SU-DHL-6 (cell line): ENCODE data around the gene JRKL.

Experiments used
- H2AFZ ChIP-seq: fragments of 200-600 bp; sonication (generic); 2 replicates; pipeline ENCODE4 v1.6.1; 2014; ENCODE audit warnings: low read depth, mild to moderate bottlenecking, moderate library complexity, mixed read lengths, antibody characterized with exemption, low read length; ENCODE audit not compliant: severe bottlenecking
- H3F3A ChIP-seq: fragments of 200-600 bp; shearing (Covaris generic); 2 replicates; pipeline ENCODE4 v1.6.0; 2016; ENCODE audit warnings: antibody characterized with exemption, mild to moderate bottlenecking; ENCODE audit not compliant: insufficient read depth
- H3K27ac ChIP-seq: fragments of 200-600 bp; sonication (generic); 2 replicates; pipeline ENCODE4 v1.5.1; 2016; ENCODE audit warnings: low read depth, mild to moderate bottlenecking, low read length, moderate library complexity, mixed read lengths
- H3K27me3 ChIP-seq: fragments of 200-600 bp; sonication (generic), shearing (Covaris generic); 2 replicates; pipeline ENCODE4 v1.6.0; 2014; ENCODE audit warnings: mild to moderate bottlenecking, low read length
- H3K36me3 ChIP-seq: fragments of 200-600 bp; sonication (generic); 2 replicates; pipeline ENCODE4 v1.6.1; 2014; ENCODE audit warnings: mild to moderate bottlenecking, low read length, mixed read lengths
- H3K4me2 ChIP-seq: fragments of 300-600, 200-600 bp; shearing (Covaris generic), sonication (generic); 2 replicates; pipeline ENCODE4 v1.6.0; 2014; ENCODE audit warnings: low read length, low read depth, mild to moderate bottlenecking; ENCODE audit not compliant: poor library complexity, severe bottlenecking
- H3K4me3 ChIP-seq: fragments of 200-600 bp; sonication (generic); 2 replicates; pipeline ENCODE4 v1.5.1; 2014; ENCODE audit warnings: antibody characterized with exemption, low read length, mild to moderate bottlenecking, mixed read lengths; ENCODE audit not compliant: insufficient read depth, poor library complexity, severe bottlenecking
- H3K79me2 ChIP-seq: fragments of 200-600 bp; sonication (generic); 2 replicates; pipeline ENCODE4 v1.6.1; 2014; ENCODE audit warnings: mild to moderate bottlenecking, low read length, moderate library complexity; ENCODE audit not compliant: insufficient read depth
- H3K9ac ChIP-seq: fragments of 200-600 bp; sonication (generic); 2 replicates; pipeline ENCODE4 v1.7.0; 2014; ENCODE audit warnings: mild to moderate bottlenecking, low read length
- H3K9me2 ChIP-seq: fragments of 200-600 bp; sonication (generic); replicated peaks from 2 replicates; pipeline ENCODE4 v1.6.1; 2014; ENCODE audit warnings: low read length; ENCODE audit not compliant: insufficient read depth
- H3K9me3 ChIP-seq: fragments of 200-600 bp; sonication (generic); 2 replicates; pipeline ENCODE4 v1.6.1; 2014; ENCODE audit warnings: low read length, mixed read lengths; ENCODE audit not compliant: insufficient read depth
- H4K20me1 ChIP-seq: fragments of 200-600 bp; sonication (generic); 2 replicates; pipeline ENCODE4 v1.6.1; 2014; ENCODE audit warnings: low read depth, mild to moderate bottlenecking, antibody characterized with exemption, low read length, moderate library complexity, mixed read lengths
- CTCF ChIP-seq: fragments of 200-600 bp; sonication (generic); IDR thresholded peaks from one replicate; pipeline ENCODE4 v1.5.1; 2017; ENCODE audit warnings: antibody characterized with exemption, mild to moderate bottlenecking, low read length, moderate library complexity; ENCODE audit not compliant: insufficient read depth, poor library complexity, severe bottlenecking
- EZH2phosphoT487 ChIP-seq: fragments of 200-600 bp; sonication (generic), shearing (Covaris generic); conservative IDR thresholded peaks from 2 replicates; pipeline ENCODE4 v1.6.1; 2018; ENCODE audit warnings: mild to moderate bottlenecking, antibody characterized with exemption, low read length, moderate library complexity, mixed read lengths

JRKL gene

GRCh38 chr11:96388891-96389719, 708 bp upstream of the JRKL start:
- peak overlapping the region; percentile 46 for H2AFZ ChIP-seq
- peak overlapping the region; percentile 63 for H3K9ac ChIP-seq
- H3K4me3 ChIP-seq = peak overlapping the region; percentile 78
- no peaks in the 10 kb centered on the region for H4K20me1 ChIP-seq
- H3K27ac ChIP-seq = peak overlapping the region; percentile 38
- H3K9me3 ChIP-seq = no peaks in the 10 kb centered on the region
- peaks cover 11% of the 10 kb centered on the region for H3F3A ChIP-seq
- peak overlapping the region; percentile 86 for H3K4me2 ChIP-seq
- H3K27me3 ChIP-seq = no peaks in the 10 kb centered on the region
- TF ChIP-seq CTCF (no peak), EZH2phosphoT487 (no peak)
- peaks cover under 1% of the 10 kb centered on the region; the same call in 1 of the 2 replicates for H3K36me3 ChIP-seq
- no peaks in the 10 kb centered on the region for H3K9me2 ChIP-seq
- peaks cover 42% of the 10 kb centered on the region for H3K79me2 ChIP-seq

- peak overlapping the region; percentile 63 for H3K9ac ChIP-seq
- H3K36me3 ChIP-seq = no peaks in the 10 kb centered on the region; the same call in 1 of the 2 replicates
- no peak overlapping the region for H3K27ac ChIP-seq
- H3K4me2 ChIP-seq = peak overlapping the region; percentile 77
- no peaks in the 10 kb centered on the region for H3K9me2 ChIP-seq
- peak overlapping the region; percentile 78 for H3K4me3 ChIP-seq
- peak overlapping the region; percentile 70 for H2AFZ ChIP-seq
- peaks cover 42% of the 10 kb centered on the region for H3K79me2 ChIP-seq
- no peaks in the 10 kb centered on the region for H3K27me3 ChIP-seq
- H3F3A ChIP-seq = peaks cover 11% of the 10 kb centered on the region
- no peaks in the 10 kb centered on the region for H4K20me1 ChIP-seq
- H3K9me3 ChIP-seq = no peaks in the 10 kb centered on the region
- no peak for TF ChIP-seq EZH2phosphoT487
- TF ChIP-seq CTCF = no peak
Observed at GRCh38 chr11:96390488-96390792, 627 bp downstream of the JRKL start.

- Histone ChIP-seq H3K9me2 (no peaks in the 10 kb centered on the region), H3K27me3 (no peaks in the 10 kb centered on the region), H3K9me3 (no peaks in the 10 kb centered on the region), H3K36me3 (no peaks in the 10 kb centered on the region; the same call in 1 of the 2 replicates), H3K4me2 (peak overlapping the region; percentile 23), H3K27ac (no peak overlapping the region), H4K20me1 (no peaks in the 10 kb centered on the region), H2AFZ (no peak overlapping the region), H3K79me2 (peaks cover 34% of the 10 kb centered on the region), H3K9ac (no peak overlapping the region), H3F3A (peaks cover 11% of the 10 kb centered on the region), H3K4me3 (no peak overlapping the region)
- TF ChIP-seq EZH2phosphoT487 = no peak
- TF ChIP-seq CTCF = no peak
Observed at GRCh38 chr11:96391698-96392307, 2.0 kb downstream of the JRKL start.
